Esophagus muscularis mucosa (tissue), 4 donors: ENCODE data around the gene ACO1.

Experiments
- CTCF ChIP-seq, 3 experiments: fragments of 200-600 bp in 2 of 3; fragments of 450-650 bp in 1 of 3; sonication (generic) in 2 of 3; IDR thresholded peaks; one replicate each; pipeline ENCODE4 v1.5.1; 2017 to 2019; ENCODE audit warnings: antibody characterized with exemption in 3 of 3, mild to moderate bottlenecking in 2 of 3, moderate library complexity in 1 of 3
- EP300 ChIP-seq: sonication (generic); formaldehyde crosslinking; IDR thresholded peaks from one replicate; pipeline ENCODE4 v1.6.1; 2017; ENCODE audit warnings: antibody characterized with exemption
- POLR2A ChIP-seq: fragments of 450-650 bp; IDR thresholded peaks from one replicate; pipeline ENCODE4 v1.6.1; 2017; ENCODE audit warnings: antibody characterized with exemption, moderate library complexity, mild to moderate bottlenecking, low read depth

DNA sequence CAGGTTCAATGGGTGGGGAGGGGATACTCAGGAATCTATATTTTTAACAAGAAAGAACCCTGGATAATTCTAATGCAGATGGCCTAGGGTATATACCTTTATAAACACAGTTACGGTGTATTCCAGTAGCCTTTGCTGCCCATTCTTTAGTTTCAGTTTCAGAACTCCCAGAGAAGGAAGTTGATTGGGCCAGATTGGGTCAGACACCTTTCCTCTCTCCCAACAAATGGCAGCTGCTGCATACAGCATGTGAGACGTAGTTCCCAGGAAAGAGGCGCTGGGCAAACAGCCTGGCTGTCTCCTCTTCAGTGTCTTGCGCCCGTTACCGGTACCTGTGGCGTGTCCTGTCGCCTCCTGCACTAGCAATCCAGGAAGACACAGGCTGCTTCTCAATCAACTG is 20.4 kb downstream of the ACO1 start:
- TF ChIP-seq CTCF (IDR thresholded peaks at IDR 0.05) (no peak), POLR2A (no peak), EP300 (no peak)
